Mammary epithelial cell (primary cell): Measurements from ENCODE around the gene TRPM2.
"Not testable (repeated sequence)": the region's sequence is repeated elsewhere in the genome, so short reads cannot be mapped to it uniquely, and the experiment has no call there.

Experiments used
- CTCF ChIP-seq, 2 donors: IDR thresholded peaks in 1 of 2; conservative IDR thresholded peaks in 1 of 2; 2 replicates each; pipeline ENCODE4 v1.5.1; 2011 to 2012; ENCODE audit warnings: inconsistent platforms in 2 of 2, low read length in 2 of 2, mild to moderate bottlenecking in 2 of 2, control low read depth in 1 of 2, low read depth in 1 of 2; ENCODE audit not compliant: insufficient read depth in 1 of 2; ENCODE audit errors: extremely low read depth in 1 of 2
- EZH2 ChIP-seq: IDR thresholded peaks from 2 replicates; pipeline ENCODE4 v1.6.1; 2012; ENCODE audit warnings: low read length, inconsistent platforms, borderline replicate concordance

DNA sequence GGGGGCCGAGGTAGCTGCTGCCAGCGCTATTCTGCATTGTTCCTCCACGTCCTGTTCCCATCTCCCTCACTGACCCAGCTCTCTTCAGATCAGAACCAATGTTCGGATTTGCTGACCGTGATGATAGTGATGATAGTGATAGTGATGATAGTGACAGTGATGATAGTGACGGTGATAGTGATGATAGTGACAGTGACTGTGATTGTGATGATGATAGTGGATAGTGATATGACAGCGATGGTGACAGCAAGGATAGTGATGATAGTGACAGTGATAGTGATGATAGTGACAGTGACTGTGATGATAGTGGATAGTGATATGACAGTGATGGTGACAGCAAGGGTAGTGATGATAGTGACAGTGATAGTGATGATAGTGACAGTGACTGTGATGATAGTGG, 51.1 kb downstream of the TRPM2 start:
- TF ChIP-seq CTCF (conservative IDR thresholded peaks at IDR 0.05 in 1 of 2, IDR thresholded peaks at IDR 0.05 in 1 of 2; ENCODE audit: extremely low read depth in 1 of 2, insufficient read depth in 1 of 2, low read depth in 1 of 2, low read length in 2 of 2); EZH2: not testable (repeated sequence)
